ENCODE data around the gene MOGAT2.

MOGAT2 gene

DNA sequence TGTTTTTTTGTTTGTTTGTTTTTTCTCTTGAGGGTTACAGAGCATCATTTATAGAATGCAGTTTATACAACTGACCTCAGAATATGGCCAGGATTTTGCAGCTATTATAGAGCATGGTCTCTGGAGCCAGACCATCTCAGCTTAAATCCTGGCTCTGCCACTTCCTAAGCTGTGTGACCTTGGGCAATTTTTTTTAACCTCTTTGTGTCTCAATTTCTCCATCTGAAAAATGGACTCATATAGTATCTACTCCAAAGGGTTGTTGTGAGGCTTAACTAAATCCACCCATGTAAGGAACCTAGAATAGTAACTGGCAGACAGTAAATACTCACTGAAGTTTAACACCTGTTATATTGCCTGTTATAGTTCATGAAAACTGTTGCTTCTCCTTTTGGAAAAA is 42.6 kb downstream of the MOGAT2 start:
- no peak for DNase-seq

DNA sequence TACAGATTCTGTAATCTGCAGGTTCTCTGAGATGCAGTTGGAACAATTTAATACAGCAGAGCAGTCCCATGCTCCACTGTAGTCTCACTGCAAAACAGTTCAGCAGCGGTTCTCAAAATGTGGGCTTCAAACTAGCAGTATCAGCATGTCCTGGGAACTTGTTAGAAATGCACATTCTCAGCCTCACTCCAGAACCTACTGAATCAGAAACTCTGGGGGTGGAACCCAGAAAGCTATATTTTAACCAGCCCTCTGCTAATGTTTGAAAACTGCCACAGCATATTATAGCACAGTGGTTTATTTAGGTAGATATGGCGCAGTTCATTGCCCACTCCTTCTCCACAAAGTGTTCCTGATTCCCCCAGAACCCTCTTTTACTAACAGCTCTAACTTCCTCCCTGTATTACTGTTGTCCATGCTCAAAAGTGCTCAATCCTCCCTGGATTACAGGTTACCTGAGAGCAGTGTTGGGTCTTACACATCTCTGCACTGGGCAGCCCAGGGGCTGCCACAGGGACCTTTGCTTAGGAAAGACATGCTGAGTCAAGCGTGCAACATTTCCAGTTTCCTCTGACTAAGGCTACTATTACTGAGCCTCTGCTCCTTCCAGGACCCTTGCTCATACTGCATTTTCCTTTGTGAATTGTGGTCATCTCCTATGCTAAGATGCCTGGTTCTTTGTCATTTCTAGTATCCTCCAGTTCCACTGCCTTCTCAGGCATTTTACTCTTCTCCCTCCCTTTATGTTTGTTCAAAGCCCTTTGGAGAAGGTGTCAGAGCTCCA is 43.3 kb downstream of the MOGAT2 start:
- no peak for DNase-seq

DNA sequence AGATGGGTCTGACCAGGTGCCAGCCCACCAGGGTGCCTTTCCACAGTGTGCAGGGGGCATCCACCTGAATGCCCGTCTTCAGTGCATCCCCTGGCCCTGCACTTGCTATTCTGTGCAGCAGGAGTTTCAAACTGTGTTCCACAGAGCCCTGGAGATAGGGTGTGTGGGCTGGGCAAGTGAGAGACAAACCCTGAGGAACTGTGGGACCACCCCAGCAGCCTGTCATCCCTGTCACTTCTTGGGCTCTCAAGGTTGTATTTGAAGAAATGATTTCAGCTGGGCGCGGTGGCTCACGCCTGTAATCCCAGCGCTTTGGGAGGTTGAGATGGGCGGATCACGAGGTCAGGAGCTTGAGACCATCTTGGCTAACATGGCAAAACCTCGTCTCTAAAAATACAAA is 44.5 kb downstream of the MOGAT2 start:
- no peak for DNase-seq

DNA sequence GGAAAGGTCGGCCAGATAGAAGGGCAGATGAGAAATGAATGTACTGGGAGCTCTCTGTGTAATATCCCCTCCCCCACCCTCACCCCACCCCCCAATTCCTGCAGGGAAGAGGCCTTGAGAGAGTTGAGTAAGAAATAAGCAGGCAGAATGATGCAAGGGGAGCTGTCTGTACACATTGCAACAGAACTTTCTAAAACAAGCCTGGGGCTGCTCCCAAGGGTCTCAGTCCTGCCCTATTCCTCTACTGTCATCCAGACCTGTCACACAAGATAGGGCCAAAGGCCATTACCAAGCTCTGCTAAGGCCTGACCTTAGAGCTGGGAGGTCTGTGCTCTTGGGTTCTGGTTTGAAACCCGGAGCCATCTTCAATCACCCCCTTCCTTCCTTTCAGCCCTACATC is 45.2 kb downstream of the MOGAT2 start:
- DNase-seq: no peak

DNA sequence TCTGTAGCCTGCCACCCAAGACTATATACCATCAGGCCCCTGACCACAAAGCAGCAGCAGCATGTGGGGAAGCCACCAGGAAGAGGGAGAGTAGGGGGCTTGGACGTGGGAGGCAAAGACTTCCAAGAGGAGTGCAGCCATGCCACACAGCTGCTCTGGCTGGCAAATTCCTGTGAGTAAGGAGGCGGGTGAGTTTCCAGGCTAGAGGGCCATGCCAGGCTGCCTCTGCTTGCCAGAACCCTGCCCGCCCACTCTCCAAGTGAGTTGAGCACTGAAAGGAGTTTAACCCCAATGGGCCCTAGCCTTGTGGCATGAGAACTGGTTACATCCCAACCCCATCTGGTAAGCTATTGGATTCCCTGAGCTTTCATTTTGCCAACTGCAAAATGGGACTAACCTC is 46.2 kb downstream of the MOGAT2 start:
- no peak for DNase-seq

DNA sequence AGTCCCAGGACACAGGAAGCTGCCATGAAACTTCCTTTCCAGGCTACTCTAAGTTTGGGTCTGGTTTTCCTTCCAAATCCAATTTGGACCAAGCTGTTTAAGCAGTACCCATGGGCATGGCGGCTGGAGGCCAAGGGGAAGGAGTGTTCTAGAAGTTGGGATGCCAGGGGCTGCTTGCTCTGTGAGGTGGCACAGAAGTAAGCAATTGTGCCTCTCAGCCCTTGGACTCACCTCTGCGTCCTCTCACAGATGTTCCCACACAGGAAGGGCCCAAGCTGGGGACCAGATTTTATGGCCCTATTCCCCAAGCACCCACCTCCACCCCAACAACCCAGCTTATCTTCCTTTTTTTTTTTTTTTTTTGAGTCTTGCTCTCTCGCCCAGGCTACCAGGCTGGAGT is 47.5 kb downstream of the MOGAT2 start:
- no peak for DNase-seq

DNA sequence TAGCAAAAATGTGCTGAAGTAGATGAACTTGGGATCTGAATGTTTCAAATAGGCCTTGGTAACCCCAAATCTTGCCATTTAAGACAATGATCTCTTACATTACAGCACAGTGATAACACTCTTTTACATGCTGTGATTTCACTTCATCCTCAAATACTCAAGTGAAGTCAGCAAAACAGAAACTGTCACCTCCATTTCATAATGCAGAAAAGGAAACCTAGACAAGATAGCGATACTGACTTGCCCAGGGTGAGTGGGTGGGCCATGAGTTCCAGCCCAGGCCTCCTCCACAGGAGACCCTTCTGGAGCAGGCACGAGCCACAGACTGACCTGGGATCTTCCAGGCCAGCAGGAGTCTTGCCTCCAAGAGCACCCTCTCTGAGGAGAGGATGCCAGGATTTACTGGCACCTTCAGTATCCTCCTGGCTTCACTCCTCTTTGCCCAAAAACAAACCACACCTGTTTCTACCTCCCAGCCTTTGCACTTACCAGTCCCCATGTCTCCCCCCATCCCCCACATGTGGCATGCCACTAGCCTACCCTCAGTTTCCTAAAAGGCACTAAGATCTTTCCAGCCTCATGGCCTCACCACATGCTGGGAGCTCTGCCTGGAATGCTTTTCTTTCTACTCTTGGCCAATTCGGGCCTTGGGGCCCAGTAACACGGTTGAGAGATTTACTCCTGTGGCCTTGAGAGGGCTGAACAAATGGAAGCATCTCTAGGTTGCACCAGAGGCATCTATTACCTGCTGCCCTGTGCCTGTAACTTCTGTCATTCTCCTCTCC is 49.0 kb downstream of the MOGAT2 start:
- no peak for DNase-seq

DNA sequence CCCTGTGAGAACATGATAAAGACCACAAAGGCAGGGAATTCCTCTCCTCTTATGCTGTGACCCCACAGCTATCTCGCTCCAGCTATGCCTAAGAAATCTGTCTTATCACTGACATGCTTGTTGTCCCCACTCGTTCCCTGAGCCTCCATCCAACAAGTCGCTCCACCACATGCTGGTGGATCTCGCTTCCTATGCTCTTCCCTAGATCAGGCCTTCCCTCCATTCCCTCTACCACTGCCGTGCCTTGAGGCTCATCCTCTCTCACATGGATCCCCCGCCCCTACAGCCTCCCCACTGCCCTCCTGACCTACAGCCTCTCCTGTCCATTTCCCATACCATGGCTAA is 49.6 kb downstream of the MOGAT2 start:
- no peak for DNase-seq

DNA sequence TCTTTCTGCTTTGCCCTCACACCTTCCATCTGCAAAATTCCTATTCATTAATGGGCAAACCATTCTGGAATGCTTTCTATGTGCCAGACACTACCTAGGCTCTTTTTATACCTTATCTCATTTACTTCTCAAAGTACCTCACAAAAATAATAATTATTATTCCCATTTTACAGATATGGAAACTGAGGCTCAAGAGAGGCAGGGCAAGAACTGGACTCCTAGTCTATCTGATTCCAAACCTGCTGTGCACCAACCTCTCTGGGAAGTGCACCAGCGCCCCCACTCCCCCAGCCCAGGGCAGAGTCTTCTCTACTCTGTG is 50.1 kb downstream of the MOGAT2 start:
- DNase-seq: no peak

DNA sequence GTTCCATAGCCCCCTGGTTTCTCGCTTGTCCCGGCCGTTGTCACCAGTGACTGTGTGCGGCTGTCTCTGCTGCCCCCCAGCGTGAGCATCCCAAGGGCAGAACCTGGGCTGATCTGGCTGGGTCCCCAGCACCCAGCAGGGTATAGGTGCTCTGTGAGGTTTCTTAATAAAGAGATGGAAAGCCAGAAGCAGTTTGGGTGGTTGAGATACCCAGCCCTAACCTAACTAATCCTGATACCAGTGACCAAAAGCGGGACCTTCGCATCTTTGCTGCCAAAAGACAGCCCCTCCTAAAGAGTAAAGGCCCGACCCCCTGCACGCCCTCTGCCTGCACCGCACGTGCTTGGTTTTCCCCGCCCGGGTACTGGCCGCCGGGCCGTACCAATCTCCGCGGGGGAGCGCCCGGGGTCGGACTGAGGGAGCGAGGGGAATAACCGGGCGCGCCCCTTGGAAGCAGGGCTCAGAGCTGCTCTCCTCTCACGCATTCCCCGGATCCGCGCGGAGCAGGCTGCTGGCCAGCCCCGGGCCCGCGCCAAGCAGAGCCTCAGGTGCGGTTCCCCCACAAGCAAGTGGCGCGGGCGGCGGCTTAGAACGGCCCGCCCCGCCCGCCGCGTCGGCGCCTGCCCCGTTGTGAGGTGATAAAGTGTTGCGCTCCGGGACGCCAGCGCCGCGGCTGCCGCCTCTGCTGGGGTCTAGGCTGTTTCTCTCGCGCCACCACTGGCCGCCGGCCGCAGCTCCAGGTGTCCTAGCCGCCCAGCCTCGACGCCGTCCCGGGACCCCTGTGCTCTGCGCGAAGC is 50.7 kb downstream of the MOGAT2 start, which contains the start of gene DGAT2:
Gene DGAT2 (plus strand): TSS at position 667 of the 797 bp plus-strand sequence. CDS start 214 bp downstream, outside the sequence.
- DNase-seq: peak; percentile 61

DNA sequence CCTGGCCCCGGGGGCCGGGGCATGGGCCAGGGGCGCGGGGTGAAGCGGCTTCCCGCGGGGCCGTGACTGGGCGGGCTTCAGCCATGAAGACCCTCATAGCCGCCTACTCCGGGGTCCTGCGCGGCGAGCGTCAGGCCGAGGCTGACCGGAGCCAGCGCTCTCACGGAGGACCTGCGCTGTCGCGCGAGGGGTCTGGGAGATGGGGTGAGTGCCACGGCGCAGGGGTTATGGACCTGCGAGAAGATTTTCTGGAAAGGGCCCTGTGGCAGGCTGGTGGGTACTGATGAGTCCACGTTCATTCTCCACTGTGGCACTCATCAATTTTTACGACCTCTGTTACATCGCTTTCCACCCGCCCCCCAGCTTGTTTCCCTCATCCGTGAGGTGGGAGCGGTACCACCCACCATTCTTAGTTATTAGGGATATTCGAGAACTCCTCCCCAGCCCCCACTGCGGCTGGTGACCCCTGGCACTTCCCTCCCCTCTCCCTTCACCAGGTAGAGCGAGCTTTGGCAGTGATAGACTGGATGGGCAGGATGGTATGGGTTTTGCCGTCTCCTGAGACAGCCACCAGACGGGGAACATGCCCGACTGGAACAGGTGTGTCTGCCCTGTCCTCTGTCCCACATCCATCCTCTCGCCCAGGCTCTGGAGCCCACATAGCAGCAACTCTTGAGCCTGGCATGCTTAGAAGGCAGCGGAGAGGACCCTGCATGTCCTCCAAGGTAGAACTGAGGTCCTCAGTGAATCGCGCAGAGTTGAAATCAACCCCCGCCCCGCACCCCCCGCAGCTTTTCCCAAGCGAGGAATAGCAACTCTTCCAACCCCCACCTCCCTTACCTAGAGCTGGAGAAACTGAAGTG is 51.5 kb downstream of the MOGAT2 start:
- DNase-seq: no peak

DNA sequence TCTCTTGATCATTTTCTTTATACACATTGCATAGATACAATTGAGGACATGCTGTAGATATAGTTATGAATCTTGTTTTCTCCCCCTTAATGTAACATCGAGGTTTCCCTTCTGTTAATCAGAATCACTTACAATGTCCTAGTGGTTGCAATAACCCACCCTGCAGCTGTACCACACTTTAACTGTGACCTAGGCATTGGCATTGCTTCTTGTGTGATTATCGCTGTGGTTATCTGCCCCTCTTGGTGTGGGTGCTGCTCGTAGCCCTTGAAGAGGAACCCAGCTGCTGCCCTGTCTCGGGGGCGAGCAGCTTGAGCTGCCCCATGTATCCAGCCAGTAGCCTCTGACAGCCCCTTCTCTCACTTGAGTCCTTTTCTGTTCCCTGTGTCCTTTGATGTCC is 52.5 kb downstream of the MOGAT2 start:
- DNase-seq: no peak

DNA sequence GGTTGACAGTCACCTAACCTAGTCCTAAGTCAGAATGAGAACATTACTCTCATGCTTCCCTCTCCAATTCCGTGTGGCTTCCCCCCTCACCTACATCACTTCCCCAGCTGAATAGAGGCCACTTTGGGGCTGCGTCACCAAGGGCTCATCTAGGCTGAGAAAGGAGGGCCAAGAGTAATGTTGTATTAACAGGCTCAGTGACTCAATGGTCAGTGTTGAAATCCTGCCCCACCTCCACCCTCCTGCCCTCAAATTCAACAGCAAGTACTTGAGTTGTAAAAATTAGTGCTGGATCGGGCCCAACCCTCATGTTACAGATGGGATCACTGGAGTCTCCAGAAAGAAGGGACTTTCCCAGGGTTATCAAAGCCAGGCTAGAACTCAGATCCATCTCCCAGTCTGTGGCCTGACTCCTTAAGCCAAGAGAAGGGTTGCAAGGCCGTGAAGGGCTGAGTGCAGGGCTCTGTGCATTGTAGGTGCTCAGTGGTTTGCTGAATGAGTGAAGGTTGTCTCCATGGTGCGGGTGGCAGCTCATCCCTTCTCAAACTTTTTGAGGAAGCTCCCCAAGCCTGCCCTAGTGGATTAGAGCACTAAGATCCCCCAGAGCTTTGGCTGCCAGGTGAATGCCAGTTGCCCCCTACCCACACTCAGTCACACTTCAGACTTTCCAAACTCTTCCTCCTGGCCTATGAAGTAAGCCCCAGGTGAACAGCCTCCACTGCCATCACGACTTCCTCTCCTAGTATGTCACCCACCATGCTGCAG is 54.2 kb downstream of the MOGAT2 start:
- no peak for DNase-seq

DNA sequence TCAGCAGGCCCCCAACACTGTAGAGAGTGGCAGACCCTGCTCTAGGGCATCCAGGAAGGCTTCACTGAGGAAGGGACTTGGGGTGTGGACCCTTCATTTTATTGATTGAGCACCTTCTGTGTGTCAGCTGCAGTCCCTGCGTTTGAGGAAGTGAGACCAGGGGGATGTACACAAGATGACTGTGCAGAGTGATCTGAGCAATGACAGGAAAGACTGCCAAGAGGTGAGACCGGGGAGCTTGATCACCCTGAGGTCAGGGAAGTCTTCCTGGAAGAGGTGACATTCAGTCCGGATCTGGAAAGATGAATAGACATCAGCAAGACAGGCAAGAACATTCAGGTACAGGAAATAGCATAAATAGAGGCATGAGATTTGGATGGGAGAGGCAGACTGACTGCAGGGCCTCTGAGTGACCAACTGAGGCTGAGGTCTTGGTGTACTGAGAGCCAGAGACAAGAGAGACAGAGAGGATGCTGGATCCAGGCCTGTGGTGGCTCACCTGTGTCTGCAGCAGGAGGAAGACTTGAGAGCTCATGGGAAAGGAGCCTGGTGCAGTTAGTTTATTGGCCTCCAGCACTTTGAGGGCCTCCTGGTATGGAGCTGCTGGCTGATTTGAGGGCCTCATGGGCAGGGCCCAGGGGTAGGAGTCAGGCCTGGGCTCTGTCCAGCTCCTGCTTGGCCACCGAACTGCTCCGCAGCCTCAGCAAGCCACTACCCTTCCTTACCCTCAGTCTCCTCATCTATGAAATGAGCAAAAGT is 56.1 kb downstream of the MOGAT2 start:
- DNase-seq: no peak

DNA sequence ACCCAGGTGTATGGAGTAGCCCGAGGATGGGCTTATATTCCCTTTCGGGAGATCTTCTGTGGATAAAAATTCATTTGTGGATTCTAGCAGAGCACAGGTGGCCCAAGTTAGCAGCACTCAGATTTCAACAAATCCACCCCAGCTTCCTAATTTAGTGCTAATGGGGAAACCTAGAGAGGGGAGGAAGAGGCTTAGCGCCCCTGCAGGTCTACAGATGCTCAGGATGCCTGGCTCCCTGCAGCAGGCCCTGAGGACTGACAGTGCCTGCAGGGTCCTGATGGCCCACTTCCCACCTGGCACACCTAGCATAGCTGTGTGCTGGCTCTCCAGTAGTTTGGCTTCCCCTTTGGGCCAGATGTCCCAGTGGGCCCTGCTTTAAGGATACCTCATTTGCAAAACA is 57.4 kb downstream of the MOGAT2 start:
- no peak for DNase-seq

DNA sequence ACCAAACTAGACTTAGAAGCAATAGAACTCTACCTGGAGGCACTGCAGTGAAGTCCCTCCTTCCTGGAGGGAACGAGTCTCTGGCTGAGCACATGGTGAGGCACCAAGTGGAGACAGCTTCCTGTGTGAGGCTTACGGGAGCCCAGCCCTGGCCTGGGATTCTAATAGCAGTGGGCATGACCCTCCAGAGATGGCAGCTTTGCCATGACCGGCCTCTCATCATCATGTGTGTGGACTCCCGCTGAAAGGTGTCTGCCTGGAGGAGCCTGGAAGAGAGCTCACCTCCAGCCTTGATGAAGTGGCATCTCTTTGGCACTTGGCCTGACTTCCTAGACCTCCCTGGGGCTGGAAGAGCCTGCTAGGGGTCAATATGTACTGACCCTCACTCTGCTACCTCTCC is 58.9 kb downstream of the MOGAT2 start:
- DNase-seq: no peak

DNA sequence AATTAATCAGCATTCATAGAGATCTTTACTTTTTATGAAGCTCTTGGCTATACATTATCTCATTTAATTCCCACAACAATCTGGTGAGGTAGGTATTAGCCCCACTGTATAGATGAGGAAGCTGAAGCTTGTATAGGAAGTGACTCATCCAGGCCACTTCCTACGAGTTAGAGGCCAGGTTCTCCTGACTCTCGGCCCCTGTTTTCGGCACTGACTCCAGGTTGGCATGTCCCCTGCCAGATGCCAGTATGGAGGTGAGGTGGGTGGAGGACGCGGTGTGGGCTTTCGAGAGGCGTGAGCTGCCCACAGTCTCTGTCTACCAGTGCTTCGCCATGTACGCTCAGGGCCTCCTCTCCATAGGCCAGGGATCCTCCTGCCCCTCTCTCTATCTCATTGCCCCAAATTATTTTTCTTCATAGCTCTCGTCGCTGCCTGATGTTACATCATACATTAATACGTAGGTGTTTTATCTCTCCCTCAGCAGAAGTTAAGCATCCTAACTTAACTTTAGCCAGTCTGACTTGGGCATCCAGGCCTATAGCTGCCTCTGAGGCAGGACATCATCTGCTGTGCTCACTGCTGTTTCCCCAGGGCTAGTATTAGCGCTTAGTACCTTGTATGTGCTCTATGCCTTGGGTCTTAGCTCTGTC is 59.9 kb downstream of the MOGAT2 start:
- DNase-seq: no peak

DNA sequence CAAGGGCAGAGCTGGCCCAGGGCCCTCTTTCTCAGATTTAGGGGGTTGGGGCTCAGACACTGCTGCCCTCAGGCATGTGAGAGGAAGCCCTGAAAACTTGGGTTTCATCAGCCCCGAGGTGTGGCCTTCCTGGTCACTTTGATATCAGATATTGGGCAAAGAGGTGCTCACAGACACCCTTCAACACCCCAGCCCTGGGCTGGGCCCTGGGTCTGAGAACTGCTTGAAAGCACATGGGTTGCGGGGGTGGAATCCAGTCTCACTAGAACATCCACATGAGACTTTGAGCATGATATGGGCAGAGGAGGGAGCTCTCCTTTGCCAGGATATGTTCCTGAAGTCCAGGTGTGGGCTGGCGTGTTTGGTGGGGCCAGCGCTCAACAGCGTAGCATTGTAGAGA is 61.3 kb downstream of the MOGAT2 start:
- DNase-seq: no peak

DNA sequence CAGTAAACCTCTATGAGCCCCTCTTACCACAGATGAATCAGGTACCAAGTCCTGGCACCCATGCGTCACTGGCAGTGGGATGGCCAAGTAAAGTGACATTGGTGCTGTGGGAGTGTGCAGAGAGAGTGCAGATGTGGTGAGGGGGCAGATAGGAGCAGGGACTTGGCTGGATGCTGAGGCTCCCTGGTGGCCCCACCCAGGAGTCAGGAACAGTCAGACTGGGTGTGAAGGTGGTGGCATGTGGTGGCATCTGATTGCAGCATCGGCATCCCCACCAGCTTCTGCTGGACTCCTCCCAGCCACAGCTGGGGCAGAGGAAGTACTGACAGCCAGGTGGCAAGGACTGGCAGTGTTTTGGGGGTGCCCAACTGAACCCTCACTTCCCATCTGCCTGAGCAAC is 62.3 kb downstream of the MOGAT2 start:
- DNase-seq: no peak

DNA sequence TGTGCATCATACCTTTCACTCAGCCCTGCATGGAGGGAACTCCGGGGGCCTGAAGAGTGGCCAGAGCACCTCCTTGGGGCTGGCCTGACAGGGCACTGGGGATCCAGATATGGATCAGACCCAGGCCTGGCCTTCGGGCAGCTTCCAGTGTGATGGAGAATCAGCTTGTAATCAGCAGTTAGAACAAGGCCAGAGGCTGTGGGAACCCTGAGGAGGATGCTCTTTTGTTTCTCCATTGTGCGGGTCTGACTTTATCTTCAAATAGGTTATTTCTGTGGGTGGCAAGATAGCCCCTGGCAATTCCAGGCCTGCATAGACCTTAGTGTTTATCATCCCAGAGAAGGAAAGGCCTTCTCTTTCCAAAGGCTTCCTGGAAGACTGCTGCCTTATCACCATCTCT is 63.2 kb downstream of the MOGAT2 start:
- no peak for DNase-seq

DNA sequence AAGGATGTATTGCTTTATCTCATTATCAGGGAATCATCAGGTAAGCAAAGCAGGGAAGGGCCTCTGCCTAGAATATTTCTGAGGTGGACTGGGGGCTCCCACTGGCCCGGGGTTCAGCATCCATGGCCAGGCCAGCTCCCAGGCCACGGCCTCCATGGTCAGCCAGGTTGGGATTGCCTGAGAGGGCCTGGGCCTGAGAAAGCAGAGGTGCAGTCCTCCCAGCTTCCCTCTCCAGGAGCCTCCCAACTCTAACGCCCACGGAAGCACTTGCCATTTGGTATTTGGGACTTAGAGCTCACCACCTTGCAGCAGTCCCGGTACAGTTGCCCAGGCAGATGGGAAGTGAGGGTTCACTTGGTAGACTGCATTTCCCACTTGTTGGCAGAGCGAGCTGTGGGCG is 63.7 kb downstream of the MOGAT2 start:
- no peak for DNase-seq
